GM12864 (cell line): ENCODE data around the gene TTC23L.
"Not testable (repeated sequence)": the region's sequence is repeated elsewhere in the genome, so short reads cannot be mapped to it uniquely, and the experiment has no call there.

Experiments used
- DNase-seq: peaks from one replicate; pipeline ENCODE4 v3.0.0-alpha.2; 2011; ENCODE audit warnings: low read depth
- H3K4me3 ChIP-seq: 2 replicates; pipeline ENCODE4 v1.5.1; 2011; ENCODE audit warnings: mild to moderate bottlenecking, low read depth, low read length, control low read depth
- TF ChIP-seq, protein P1 (sequence below): IDR thresholded peaks from 2 replicates; pipeline ENCODE4 v1.5.1; 2011; ENCODE audit warnings: low read depth, mild to moderate bottlenecking, moderate library complexity, low read length, control low read depth, inconsistent platforms; ENCODE audit errors: missing control alignments

The TTC23L gene

DNA sequence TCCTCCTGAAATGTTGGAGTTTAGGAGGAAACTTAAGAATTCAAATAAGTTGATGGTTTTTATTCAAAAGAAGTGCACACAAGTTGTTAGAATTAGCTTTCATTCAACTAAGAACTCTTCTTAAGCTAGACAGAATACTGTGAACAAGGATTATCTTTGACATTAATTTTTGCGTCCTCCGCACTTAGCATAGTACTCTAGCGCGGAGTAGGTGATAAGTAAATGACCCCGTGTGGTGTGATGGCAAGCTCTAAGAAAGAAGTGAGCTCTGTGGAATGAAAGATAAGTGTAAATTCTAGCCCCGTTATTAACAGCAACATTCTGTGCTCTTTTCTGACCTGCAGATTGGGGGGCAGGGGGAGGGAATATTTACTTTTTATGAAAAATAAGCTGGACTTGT is 77.6 kb downstream of the TTC23L start:
- DNase-seq = no peak
- H3K4me3 ChIP-seq = peak overlapping the region; percentile 81
- TF ChIP-seq, protein P1, sequence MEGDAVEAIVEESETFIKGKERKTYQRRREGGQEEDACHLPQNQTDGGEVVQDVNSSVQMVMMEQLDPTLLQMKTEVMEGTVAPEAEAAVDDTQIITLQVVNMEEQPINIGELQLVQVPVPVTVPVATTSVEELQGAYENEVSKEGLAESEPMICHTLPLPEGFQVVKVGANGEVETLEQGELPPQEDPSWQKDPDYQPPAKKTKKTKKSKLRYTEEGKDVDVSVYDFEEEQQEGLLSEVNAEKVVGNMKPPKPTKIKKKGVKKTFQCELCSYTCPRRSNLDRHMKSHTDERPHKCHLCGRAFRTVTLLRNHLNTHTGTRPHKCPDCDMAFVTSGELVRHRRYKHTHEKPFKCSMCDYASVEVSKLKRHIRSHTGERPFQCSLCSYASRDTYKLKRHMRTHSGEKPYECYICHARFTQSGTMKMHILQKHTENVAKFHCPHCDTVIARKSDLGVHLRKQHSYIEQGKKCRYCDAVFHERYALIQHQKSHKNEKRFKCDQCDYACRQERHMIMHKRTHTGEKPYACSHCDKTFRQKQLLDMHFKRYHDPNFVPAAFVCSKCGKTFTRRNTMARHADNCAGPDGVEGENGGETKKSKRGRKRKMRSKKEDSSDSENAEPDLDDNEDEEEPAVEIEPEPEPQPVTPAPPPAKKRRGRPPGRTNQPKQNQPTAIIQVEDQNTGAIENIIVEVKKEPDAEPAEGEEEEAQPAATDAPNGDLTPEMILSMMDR = no peak

DNA sequence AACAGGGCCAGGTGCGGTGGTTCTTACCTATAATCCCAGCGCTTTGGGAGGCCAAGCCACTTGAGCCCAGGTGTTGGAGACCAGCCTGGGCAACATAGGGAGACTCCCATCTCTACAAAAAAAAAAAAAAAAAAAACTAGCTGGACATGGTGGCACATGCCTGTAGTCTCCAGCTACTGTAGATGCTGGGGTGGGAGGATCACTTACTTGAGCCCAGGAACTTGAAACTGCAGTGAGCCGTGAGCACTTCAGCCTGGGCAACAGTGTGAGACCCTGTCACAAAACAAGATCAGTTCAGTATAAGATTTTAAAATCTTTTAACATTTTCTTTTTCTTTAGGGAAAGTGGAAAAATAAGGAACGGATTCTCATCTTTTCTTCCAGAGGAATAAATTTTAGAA is 79.1 kb downstream of the TTC23L start:
- DNase-seq = no peak
- TF ChIP-seq, protein P1 = no peak
- H3K4me3 ChIP-seq = no peak overlapping the region; the same call in 1 of the 2 replicates

DNA sequence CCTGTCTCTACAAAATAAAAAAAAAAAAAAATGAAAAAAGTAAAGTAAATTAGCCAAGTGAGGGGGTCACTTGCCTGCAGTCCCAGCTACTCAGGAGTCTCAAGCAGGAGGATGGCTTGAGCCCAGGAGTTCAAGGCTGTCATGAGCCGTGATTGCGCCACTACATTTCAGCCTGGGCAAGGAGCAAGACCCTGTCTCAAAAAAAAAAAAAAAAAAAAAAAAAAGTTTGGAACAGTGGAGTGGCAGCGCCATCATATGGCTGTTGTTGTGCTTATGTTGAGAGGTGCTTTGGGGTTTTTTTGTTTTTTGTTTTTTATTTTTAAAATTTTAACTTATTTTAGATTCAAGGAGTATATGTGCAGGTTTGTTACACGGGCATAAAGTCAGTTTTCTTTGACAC is 80.1 kb downstream of the TTC23L start:
- no peak for DNase-seq
- TF ChIP-seq, protein P1 = no peak
- no peak overlapping the region for H3K4me3 ChIP-seq

DNA sequence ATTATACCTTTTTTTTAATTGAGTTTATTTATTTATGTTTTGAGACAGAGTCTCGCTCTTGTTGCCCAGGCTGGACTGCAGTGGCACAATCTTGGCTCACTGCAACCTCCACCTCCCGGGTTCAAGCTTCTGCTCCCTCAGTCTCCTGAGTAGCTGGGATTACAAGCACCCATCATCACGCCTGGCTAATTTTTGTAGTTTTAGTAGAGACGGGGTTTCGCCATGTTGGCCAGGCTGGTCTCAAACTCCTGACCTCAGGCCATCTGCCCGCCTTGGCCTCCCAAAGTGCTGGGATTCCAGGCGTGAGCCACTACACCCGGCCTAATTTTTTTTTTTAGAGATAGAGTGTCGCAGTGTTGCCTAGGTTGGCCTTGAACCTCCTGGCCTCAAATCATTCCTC is 84.3 kb downstream of the TTC23L start:
- not testable (repeated sequence) for H3K4me3 ChIP-seq, DNase-seq

DNA sequence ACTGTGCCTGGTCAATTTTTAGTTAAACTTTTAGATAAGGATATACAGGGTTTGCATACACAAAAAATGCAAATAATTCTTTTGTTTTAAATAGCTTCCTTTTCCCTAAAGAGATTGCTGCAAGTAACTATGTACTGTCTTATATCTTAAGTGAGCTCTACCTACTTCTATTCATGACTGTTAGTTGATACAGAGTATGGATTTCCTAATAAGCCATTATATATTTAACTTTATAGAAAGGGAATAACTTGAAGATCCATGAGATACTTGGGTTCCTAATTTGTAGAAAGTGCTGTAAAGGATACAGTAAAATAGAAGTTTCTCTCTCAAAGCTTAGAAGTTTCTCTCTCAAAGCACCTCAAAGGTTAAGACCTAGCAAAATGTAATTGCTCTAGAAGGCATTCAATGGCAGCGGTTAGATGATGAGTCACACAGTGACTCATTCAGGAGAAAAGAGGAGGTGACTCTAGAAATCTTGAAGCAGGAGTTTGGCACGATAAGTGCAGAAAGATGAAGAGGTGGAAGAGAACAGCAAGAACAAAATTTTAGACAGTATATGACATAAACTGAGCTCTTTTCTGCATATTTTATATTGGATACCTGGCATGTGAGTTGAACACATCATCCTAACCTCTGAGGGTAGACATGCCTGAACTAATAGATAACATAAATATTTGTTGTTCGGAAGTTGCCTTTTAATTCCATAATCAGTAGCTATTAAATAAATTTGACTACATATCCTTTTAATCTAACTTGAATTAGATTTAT is 84.9 kb downstream of the TTC23L start:
- no peak overlapping the region for H3K4me3 ChIP-seq
- no peak for DNase-seq
- TF ChIP-seq, protein P1 = no peak

DNA sequence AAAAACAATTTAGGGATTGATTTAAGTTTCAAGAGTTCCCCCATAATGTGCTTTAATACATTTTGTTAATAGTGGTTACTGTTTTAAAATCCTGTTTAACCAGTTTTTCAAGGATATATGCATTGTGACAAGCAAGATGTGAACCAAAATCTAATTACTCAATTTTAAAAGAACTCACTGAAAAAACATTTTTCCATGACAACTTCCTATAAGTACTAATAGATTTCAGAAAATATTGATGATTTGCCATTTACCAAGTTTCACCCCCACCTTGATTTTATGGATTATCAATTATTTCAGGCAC is 85.5 kb downstream of the TTC23L start:
- H3K4me3 ChIP-seq = no peak overlapping the region
- TF ChIP-seq, protein P1 = no peak
- no peak for DNase-seq

DNA sequence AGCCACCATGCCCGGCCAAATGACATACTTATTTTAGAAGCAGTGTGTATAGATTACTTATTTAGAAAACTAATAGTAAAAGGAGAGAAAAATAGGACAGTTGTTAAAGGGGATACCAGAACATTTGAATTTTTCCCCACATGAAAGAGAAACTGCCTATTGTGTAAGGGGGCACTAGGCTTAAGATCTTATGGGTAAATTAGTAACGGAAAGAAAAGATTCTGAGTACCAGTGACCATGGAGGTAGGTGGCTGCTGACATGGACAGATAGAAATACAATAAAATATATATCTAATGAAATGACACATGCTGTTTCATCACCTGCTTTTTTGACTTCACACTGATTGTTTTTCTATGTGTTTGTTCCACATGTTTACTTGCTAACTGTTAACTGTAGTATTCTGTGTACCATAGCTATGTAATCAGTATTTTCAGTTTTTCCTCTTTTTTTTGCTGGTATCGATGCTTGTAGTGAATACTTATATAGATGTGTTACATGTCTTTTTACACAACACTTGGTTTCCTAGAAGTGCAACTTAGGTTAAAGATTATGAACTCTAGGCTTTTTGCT is 87.4 kb downstream of the TTC23L start:
- TF ChIP-seq, protein P1 = no peak
- DNase-seq = no peak
- no peak overlapping the region for H3K4me3 ChIP-seq
